B cell (primary cell): Measurements from ENCODE around the gene ABCC1.

Experiments
- CTCF ChIP-seq: fragments of 200-600 bp; IDR thresholded peaks from one replicate; pipeline ENCODE4 v1.8.0; 2022; ENCODE audit warnings: antibody characterized with exemption, mild to moderate bottlenecking
- EZH2 ChIP-seq: IDR thresholded peaks from 2 replicates; pipeline ENCODE4 v1.6.1; 2012; ENCODE audit warnings: borderline replicate concordance, low read depth, mild to moderate bottlenecking, moderate library complexity, low read length; ENCODE audit not compliant: insufficient read depth, poor library complexity, severe bottlenecking

- TF ChIP-seq CTCF (no peak), EZH2 (no peak)
Observed at GRCh38 chr16:16136588-16136987, 187.2 kb downstream of the ABCC1 start.
